Globus pallidus (tissue), 1 donor: ENCODE data around the gene PNPO.

Experiments
- DNase-seq: peaks from one replicate; pipeline ENCODE4 v3.0.0-alpha.2; 2015; ENCODE audit warnings: low spot score

The PNPO gene

DNA sequence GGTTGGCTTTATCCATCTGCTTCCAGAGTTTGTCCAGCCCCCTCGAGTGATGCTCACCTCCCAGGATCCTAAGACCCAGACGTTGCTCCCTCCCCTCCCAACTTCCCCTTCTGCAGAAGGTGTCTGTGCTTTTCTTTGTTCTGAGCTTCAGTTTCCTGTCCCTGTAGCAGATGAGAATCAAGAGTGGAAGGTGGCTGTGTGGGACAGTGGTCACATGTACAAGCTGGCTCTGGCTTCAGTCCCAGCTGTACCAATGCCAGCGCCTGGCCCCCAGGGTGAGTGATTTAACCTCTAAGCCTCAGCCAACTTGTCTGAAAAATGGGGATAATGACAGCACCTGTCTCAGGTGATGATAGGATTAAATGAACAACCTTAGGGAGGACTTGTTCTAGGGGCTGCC lies 8.6 kb downstream of the PNPO start:
- no peak for DNase-seq

DNA sequence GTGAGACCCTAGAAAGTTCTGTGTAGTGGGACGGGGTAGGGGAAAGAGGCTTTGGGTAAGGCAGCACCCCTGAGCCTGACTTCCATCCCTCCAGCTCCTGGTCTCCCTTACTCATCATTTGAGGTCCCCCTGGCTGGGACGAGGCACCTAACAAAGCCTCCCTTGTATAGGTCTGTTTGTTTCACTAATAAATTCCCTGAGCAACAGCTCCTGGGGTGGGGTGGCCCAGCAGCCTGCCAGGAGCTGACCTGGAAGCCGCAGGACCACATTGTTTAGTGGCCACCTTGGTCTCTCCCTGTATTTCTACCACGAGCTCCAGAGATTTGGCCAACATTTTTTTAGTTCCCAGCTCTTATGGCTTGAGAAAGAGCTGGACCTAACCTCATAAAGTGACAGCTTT lies 9.1 kb downstream of the PNPO start:
- no peak for DNase-seq

DNA sequence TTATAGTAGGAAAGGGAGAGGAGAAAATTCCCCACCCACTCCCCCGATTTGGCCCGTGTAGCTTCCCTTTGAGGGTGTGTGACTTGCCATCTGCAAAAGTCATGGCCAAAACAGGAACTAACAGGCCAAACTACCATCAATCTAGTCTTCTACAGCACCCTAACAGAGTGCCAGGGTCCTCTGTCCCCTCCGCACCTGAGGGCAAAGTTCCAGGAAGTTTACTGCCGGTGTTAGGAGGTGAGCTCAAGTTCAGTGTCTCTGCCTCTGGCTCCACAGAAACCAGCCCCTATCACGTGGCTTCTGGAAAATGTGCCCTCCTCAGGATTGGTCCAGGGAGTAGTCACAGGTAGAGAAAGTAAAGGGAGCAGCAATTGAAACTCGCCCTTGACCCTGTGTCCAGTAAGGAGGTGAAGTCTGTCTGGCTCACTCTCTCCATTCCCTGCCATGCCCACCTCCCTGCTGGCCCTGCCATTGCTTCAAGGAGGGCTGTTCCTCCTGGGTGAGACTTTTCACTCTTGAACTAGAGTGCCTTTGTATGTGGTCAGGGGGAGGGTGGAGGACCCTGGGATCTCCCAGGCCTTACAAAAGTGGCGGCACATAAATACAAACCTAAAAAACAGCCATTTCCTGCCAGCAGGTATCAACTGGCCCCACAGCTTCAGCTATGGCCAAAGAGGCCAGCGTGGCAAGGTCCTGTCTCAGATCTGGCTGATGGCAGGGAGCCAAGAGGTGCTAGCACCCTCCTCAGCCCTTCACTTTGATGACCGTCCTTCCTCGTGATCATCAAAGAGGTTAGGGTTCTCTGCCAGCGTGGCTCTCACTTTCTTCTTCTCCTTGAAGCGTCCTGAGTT lies 11.0 kb downstream of the PNPO start:
- no peak for DNase-seq

DNA sequence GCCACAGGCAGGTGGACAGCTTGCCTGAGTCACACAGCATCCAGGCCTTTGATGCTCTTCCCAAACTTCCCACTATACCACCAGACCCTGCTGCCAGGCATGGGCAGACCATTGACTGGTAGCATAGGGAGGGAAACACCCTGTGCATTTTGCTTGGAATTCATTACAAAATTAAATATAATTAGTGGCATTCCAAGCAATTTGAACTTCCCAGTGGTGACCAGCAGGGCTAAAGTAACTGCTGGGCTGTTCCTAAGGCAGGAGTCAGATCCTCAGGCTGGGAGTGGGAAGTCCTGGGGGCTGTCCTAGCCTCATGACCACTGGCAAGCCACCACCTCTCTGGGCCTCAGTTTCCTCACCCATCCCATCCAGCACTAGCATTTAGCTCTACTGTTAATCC lies 12.5 kb downstream of the PNPO start:
- no peak for DNase-seq

DNA sequence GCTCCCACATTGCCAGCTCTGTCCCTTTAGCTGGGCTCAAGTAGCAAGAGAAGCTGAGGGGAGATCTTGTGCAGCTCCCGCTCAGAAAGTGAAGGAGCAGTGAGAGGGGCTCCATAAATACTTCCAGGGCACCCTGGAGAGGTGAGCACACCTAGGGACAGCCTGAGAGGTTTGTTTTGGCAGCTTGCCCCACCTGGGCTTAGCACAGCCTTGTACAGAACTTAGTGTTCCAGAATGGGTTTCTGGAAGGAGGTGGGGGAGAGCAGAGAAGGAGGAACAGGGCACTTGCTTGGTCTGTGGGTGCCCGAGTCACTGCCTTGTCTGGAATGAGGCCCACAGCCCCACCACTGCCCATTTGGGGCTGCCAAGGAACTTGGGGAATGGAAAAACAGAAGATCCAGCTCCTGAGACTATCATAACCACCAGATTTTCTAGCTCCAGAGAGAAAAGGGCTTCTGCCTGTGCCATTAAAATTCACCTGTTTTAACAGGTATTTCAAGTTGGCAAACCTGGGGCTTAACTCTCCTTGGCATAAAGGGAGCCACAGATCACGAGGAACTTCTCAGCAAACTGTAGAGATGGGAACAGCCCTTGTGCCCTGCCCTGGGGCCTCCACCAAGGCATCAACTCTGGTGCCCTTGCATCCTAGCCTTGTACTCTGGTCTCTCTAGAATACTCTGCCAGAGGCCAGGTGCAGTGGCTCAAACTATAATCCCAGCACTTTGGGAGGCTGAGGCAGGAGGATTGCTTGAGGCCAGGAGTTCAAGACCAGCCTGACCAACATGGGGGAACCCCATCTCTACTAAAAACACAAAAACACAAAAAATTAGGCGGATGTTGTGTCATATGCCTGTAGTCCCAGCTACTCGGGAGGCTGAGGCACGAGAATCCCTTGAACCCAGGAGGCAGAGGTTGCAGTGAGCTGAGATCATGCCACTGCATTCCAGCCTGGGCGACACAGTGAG lies 14.4 kb downstream of the PNPO start:
- no peak for DNase-seq

DNA sequence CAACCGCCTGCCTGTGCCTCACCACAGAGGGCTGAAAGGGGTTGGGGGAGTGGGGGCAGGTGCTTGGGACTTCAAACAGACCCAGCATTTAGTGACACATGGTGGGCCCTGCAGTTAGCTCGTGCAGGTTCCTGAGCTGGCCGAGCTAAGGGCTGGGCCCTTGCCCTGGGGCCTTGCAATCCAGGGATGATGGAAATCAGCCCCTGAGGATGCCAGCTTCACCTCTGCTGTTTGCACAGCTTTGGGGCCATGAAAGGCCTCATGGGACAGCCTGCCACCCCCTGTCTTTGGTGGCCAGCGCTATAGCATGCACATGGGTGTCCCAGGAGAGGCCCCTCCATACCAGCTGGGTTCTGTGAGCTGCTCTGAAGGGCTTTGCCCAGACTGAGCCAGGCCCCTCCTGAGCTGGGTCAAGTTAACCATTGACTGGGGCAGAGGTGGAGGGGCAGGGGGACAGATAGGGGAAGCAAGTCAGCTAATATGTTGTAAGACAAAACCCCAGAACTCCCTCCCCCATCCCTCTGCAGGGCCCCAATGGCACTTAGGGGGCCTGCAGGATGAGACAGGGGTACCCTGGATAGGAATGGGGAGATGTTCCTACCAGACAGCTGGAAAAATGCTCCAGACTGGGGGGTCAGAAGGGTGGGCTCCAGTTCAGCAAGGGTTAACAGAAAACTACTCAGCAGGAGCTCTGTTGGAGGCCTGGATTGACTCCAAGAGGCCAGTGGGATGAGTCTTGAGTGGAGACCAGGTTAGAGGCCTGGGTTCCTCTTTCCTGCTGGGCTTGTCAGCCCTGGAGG lies 15.6 kb downstream of the PNPO start:
- DNase-seq, result no peak

DNA sequence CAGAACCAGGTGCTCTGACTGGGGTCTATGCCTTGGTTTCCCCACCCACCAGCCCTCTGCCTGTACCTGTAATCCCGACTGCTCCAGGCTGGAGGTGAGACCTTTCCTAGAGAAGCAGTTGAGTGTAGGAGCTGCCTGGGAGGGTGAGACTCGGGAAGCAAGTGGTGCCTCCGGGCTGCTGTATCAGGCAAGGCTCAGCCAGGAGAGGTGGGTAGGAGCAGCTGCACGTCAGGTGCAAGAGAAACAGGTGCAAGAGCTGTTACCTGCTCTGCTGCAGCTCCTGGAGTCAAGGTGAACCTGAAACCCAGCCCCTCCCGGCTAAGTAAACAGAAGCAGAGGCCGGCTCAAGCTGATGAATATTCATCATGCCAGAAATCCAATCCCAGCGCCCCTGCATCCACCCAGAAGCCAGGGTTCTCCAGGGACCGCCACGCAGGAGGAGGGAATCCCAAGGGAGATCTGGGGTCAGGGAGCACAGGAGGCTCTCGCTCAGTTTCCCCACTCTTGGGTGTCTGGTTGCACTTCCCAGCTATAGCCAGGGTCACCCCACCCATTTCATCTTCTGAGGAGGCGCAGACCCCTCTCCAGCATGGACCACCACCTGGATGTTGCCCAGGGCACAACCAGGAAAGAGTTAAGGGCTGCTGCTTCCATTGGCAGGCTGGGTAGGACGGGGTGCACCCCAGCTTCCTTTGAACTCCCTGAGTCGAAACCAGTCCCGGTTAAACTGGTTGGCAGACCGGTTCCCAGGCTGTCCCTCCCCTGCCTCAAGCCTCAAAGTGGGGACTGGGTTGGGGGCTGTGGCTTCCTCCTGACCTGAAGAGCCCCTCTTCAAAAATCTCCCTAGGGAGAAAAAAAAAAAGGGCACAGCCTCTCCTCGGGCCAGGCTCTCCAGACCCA lies 16.5 kb downstream of the PNPO start, which contains the start of gene PRR15L:
TSS of gene PRR15L (minus strand) at position 293 of the 900 bp plus-strand sequence. CDS start 4,649 bp downstream, outside the sequence.
- DNase-seq, result no peak

DNA sequence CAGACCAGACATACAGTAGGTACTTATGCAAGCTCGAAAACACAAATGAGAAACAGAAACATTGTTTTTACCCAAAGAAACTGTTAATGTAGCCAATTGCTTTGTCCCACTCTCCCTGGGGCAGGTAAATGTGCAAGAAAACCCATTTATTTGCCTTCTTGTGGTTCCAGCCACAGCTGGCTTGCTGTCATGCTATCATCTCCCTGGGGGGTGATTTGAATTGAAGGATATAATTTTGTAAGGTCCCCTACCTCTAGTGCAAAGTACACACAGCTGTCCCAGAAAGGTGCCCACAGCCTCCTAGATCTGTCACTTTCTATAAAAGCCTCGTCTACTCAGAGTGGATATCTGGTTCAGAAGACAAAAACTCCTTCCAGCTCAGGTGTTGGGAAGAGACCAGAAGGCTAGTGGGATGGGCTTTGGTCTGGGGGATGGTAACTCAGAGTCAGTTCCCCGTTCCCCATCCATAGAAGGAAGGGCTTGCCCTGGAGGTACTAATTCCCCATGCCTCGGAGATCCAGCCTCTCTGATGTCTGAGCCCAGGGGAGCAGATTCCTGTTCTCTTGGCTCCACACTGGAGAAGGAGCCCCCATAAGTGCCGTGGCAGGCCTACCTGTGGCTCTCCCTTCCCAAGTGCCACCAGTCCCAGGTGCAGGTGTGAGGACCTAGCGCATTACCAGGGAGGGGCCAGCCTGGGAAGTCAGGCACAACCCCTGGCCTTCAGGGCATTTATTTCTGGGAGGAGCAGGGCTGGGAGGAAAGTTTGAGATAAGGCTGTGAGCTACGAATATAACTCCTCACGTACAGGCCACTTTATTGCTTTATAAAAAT lies 18.7 kb downstream of the PNPO start:
- DNase-seq, result no peak

DNA sequence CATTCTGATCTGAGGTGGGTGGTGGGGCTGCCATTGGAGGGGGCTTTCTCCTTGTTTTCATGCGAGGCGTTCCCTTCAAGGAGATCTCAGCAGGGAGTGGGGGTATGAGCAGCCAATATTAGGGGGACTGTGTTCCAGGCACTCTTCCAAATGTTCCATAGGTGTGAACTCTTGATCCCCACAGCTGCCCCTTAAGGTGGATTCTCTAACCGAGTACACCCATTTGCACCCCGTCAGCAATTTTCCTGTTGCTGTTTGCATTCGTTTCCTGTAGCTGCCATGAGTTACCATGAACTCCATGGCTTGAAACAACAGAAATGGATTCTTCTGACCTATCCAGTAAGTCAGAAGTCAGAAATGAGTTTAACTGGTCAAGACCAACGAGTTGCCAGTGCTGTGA lies 20.0 kb downstream of the PNPO start:
- no peak for DNase-seq

DNA sequence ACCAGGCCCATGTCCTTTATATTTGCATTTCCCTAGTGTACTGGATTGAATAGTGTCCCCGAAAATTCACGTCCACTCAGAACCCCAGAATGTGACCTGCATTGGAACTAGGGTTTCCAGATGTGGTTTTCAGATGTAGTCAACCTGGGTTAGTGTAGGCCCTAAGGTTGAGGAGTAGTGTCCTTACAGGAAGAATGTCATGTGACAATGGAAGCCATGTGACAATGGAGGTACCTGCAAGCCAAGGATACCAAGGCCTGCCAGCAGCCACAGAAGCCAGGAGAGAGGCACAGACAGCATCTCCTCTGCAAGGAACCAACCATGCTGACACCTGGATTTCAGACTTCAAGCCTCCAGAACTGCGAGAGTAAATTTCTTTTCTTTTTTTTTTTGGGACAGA lies 21.5 kb downstream of the PNPO start:
- no peak for DNase-seq

DNA sequence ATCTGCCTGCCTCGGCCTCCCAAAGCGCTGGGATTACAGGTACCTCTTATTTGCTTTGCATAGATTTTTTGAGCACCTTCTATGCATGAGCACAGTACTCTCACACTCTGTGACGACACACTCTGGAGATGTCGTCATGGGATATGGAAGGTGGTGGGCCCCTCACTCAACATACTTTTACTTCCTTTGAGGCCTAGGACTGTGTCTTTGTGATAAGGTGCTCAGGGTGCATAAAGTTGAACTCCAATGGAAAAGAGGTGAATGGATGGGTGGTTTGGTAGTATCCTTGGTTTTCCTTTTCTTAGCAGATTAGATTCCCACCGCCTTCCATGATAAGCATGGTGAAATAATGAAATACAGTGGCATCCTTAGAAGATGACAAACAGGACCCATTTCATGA lies 23.5 kb downstream of the PNPO start:
- DNase-seq, result no peak

DNA sequence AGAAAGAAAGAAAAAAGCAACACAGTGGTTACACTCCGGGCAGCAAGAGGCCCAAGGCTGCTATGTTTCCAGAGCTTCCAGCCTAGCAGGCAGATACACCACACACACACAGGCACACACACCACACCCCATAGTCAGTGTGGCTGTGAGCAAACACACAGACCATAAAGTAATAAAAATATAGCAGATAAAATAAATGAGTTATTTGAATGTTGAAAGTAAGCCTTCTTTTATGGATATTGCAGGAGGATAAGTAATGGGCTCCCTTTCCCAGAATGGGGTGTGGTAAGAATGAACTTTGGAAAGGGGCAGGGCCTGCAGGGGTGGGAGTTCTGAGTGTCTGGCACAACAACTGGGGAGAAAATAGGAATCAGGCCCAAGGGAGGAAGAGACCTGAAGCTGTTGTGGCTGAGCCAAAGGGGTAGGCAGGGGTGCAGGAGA lies 24.7 kb downstream of the PNPO start:
- DNase-seq, result no peak

DNA sequence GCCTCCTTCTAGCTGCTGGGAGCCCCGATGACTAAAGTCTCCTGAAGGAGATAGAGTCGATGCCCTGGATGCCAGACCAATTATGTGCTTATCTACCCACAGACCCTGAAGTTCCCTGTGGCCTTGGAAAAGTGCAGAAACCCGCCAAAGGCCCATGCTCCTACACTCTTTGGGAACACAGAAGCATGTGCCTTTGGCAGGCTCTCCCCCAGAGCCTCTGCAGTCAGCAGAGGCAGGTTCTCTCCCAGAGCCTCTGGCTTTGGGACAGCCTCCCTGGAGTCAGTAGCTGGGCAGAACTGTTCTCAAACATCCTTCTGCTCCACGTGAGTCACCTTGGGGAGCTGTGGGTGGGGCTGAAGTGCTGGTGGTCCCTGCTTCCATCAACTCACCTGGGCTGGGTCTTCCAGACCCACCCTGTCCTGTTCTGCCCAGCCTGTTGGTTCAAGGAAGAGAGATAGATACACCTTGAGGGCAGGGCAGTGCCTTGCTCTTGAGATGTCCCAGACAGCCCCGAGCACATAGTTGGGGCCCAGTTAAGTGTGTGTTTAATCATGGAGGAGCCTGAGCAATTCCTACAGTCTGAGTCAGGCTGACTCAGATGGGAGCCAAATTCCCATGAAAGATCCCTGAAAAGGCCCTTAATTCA lies 26.4 kb downstream of the PNPO start:
- no peak for DNase-seq

DNA sequence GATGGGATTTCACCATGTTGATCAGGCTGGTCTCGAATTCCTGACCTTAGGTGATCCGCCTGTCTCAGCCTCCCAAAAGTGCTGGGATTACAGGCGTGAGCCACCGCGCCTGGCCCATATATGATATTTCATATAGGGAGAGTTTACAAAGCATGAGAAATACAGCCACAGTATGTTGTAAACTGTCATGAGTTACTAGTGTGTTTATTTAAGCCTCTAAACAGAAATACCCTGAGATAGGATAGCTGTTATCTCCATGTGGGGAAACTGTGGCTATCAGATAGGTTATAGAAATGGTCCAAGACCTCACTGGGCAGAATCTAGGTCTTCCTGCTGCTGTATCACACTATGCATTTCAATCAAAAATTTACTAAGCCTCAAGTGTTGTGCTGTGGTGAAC lies 27.5 kb downstream of the PNPO start:
- DNase-seq, result no peak

DNA sequence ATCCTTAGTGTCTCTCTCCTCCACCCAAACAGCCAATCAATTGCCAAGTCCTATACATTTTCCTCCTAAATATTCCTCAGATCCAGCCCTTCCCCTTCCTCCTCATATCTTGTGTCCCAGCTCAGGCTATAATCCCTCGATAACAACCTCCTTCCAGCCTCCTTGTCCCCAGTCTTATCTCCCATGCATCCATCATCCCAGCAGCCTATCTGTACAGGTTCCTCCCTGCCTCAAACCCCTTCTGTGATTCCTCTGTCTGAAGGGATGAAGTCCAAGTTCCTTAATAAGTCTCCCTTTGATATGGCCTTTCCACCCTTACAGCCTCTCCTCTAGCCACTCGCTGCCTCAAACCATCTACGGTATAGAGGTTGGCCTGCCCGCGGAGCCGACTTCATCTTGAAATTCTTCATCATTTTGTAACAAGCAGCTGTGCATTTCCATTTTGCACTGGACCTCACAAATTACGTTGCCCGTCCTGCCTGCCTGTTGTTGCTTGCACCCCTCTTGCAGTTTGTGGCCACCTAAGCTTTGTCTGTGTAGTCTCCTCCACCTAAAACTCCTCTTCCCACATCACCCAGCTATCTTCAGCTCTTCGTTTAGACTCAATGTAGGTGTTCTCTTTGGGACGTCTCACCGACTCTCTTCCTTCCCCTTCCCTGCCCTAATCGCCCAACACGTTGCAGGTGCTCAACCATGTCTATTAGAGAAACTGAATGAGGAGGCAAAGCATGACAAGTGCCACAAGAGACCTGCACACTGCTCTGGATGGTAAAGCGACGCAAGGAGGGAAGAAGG lies 28.8 kb downstream of the PNPO start:
- no peak for DNase-seq

DNA sequence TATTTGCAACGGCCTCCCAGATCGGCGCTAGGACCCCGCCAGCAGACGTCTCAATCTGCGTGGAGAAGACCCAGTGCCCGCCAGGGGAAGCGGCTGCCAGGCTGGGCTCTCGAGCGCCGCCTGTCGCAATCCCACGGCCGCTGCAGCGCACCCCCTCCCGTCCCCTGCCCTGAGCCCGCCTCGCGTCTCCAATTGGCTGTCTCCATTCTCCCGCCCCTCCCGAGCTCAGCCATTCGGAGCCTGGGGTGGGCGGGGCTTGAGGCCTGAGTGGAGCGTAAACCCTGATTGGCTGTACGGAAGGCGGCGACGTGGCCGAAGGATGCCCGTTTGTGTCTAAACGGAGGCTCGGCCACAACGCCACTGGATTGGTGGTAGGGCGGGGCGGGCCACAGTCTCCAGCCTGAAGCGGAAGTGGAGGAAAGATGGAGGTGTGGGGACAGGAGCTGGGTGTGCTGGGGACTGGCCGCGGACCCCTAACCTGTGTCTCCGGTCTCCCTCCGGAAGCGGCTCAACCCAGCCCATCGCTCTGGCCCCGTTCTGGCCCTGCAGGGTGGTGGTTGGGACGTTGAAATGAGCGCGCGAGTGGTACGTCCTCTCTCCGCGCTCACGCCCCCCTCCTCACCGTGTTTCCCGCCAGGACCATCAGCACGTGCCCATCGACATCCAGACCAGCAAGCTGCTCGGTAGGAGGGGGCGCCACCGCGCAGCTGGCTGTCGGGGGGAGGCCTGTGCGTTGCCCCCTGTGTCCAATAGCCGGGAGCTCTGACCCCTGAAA lies 29.5 kb downstream of the PNPO start, which contains the start of gene CDK5RAP3:
TSS of gene CDK5RAP3 (plus strand) at position 389 of the 775 bp plus-strand sequence. CDS start at position 423, 34 bp downstream.
- peak; percentile 99 for DNase-seq

DNA sequence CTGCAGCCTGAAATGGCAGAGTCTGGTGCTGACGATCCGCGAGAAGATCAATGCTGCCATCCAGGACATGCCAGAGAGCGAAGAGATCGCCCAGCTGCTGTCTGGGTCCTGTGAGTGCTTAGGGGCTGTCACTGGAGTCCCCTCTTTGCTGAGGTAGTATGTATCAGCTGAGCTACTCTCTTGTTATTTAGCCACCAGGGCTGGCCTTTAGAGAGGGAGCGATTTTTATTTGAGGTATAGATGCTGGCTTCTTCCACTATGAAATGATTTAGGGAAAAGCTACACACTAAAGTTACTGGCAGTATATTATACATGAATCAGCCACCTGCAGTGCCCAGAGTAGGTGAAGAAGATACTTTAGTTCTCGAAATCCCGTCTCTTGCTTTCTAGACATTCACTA lies 32.2 kb downstream of the PNPO start:
- no peak for DNase-seq
